NCI-H2081 (cell line): Measurements from ENCODE around the gene CHPF2.

Experiments
- DNase-seq, 2 experiments: peaks; one replicate each; lab custom pipeline; 2025; lab: John Stamatoyannopoulos, UW

Gene CHPF2

GRCh38 chr7:151204383-151205032 is 27.8 kb upstream of the CHPF2 start:
- DNase-seq, result no peak

- DNase-seq, result no peak
These were observed 26.6 kb upstream of the CHPF2 start for GRCh38 chr7:151205730-151206129.

- no peak for DNase-seq
These were observed 25.4 kb upstream of the CHPF2 start for GRCh38 chr7:151206914-151207313.

GRCh38 chr7:151207315-151207714 is 25.0 kb upstream of the CHPF2 start:
- no peak for DNase-seq

GRCh38 chr7:151207804-151208203 is 24.5 kb upstream of the CHPF2 start:
- no peak for DNase-seq

- DNase-seq, result no peak
These were observed 23.9 kb upstream of the CHPF2 start for GRCh38 chr7:151208253-151208862.

GRCh38 chr7:151209588-151209987 is 22.7 kb upstream of the CHPF2 start:
- no peak for DNase-seq

GRCh38 chr7:151210087-151210854 is 22.0 kb upstream of the CHPF2 start, which contains the start of gene H2BK1:
TSS of gene H2BK1 (minus strand) at chr7:151210488. CDS start at chr7:151210318, 170 bp downstream.
- DNase-seq, result no peak

- DNase-seq, result no peak
These were observed 21.0 kb upstream of the CHPF2 start for GRCh38 chr7:151211155-151211772.

GRCh38 chr7:151212626-151213025 is 19.7 kb upstream of the CHPF2 start:
- no peak for DNase-seq

- DNase-seq, result no peak
These were observed 18.5 kb upstream of the CHPF2 start for GRCh38 chr7:151213826-151214225.

GRCh38 chr7:151215396-151215795 is 16.9 kb upstream of the CHPF2 start:
- DNase-seq, result no peak

- no peak for DNase-seq
These were observed 14.1 kb upstream of the CHPF2 start for GRCh38 chr7:151218170-151218569.

- DNase-seq, result no peak
These were observed 8.6 kb upstream of the CHPF2 start for GRCh38 chr7:151223728-151224127.

- DNase-seq, result no peak
These were observed 6.3 kb upstream of the CHPF2 start for GRCh38 chr7:151225948-151226510.

GRCh38 chr7:151226560-151226874 is 5.8 kb upstream of the CHPF2 start:
- DNase-seq, result no peak

- peak; percentile 99 for DNase-seq
These were observed 5.2 kb upstream of the CHPF2 start, which contains the start of gene ABCF2 for GRCh38 chr7:151226875-151227782. TSS of gene ABCF2 (minus strand) at chr7:151227205. CDS start at chr7:151226458, 747 bp downstream.

- no peak for DNase-seq
These were observed 4.0 kb upstream of the CHPF2 start for GRCh38 chr7:151228024-151228866.

- no peak for DNase-seq
These were observed 3.0 kb upstream of the CHPF2 start for GRCh38 chr7:151229249-151229648.

GRCh38 chr7:151231080-151231479 is 1.2 kb upstream of the CHPF2 start:
- DNase-seq, result no peak
